HG03469 (cell line): ENCODE results near the gene HEPHL1.
"Not testable (repeated sequence)": the region's sequence is repeated elsewhere in the genome, so short reads cannot be mapped to it uniquely, and the experiment has no call there.

ENCODE experiments used
- ATAC-seq: cut with Tn5 transposase; IDR thresholded peaks from one replicate; pipeline ENCODE4 v1.9.1; 2021; ENCODE audit warnings: mild to moderate bottlenecking, moderate library complexity, moderate number of reproducible peaks; ENCODE audit not compliant: unreplicated experiment

HEPHL1 gene, protein sequence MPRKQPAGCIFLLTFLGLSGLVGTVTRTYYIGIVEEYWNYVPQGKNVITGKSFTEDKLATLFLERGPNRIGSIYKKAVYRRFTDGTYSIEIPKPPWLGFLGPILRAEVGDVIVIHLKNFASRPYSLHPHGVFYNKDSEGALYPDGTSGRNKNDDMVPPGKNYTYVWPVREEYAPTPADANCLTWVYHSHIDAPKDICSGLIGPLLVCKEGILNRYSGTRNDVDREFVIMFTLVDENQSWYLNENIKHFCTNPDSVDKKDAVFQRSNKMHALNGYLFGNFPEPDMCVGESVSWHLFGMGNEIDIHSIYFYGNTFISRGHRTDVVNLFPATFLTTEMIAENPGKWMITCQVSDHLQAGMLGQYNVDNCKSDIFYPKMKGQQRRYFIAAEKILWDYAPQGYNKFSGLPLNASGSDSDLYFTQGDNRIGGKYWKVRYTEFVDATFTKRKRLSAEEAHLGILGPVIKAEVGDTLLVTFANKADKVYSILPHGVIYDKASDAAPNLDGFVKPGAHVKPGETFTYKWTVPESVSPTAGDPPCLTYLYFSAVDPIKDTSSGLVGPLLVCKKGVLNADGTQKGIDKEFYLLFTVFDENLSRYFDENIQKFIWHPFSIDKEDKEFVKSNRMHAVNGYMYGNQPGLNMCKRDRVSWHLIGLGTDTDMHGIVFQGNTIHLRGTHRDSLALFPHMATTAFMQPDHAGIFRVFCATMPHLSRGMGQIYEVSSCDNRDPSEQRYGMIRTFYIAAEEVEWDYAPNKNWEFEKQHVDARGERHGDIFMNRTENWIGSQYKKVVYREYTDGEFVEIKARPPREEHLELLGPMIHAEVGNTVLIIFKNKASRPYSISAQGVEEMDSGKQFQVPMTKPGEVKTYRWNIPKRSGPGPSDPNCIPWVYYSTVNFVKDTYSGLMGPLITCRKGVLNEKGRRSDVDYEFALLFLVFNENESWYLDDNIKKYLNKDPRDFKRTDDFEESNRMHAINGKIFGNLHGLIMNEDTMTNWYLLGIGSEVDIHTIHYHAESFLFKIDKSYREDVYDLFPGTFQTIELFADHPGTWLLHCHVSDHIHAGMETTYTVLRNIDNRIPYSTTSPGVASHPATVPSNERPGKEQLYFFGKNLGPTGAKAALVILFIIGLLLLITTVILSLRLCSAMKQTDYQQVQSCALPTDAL

GRCh38 chr11:94020777-94021481 is at the start of gene HEPHL1:
TSS of gene HEPHL1 (plus strand) at chr11:94021354. CDS start at chr11:94021369, 15 bp downstream.
- ATAC-seq = no peak

DNA sequence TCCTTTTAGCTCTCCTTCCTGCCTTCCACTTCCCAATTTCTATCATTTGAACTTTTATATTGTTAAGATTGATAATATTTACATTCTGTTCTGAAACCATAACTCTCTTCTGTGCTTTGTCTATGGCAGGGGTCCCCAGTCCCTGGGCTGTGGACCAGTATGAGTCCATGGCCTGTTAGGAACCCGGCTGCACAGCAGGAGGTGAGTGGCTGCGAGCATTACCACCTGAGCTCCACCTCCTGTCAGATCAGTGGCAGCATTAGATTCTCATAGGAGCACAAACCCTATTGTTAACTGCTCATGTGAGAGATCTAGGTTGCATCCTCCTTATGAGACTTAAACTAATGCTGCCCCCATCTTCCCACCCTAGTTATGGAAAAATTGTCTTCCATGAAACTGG is 48.4 kb upstream of the HEPHL1 start:
- no peak for ATAC-seq

DNA sequence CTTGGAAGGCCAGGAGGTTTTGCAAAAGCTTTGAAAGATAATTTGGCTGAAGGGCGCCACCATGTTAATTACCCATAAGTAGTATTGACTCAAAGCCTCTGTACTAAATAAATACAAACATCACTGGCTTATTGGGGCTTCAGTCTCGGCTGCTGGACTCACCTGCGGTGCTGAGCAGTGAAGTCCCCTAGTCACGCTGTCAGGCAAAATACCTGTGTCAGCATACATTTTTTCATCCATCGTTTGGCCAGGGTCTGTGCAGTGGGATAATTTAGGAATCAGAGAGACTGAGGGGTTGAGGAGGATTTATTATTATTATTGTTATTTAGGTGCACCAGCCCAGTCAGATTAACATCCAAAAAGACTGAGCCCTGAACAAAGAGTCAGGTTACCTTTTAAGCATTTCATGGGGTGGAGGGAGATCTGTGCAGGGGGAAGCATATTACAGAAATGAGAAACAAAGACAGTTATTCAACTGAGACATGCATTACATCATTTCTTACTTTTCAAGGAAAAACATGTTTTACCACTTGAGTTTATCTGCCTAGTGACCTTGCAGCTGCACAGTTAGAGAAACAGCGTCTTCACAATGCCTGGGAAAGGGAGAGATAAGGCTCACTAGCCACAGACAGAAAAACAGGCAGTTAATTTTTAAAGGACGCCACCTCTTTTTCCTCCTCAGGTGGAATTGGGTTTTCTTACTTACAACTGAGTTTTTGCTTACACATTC is 47.7 kb upstream of the HEPHL1 start:
- not testable (repeated sequence) for ATAC-seq

DNA sequence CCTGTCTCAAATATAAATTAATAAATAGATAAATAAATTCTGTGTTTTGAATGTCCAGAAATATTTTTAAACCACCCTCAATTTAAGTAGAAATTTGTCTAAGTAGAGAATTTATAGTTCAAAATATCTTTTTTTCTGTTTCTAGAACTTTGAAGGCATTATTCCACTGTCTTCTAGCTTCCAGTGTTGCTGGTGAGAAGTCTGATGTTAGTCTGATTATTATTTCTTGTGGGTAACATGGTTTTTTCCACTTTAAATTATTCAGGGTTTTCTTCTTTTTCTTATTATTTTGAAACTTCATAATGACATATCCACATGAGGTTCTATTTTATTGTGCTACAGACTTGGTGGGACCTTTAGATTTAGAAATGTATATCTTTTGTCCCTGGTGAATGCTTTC is 46.4 kb upstream of the HEPHL1 start:
- no peak for ATAC-seq

- not testable (repeated sequence) for ATAC-seq
Measured at GRCh38 chr11:93976577-93977254, 44.4 kb upstream of the HEPHL1 start.

GRCh38 chr11:93983542-93984195 is 37.5 kb upstream of the HEPHL1 start:
- ATAC-seq = no peak

- no peak for ATAC-seq
Measured at GRCh38 chr11:93984196-93984567, 37.0 kb upstream of the HEPHL1 start.

GRCh38 chr11:93984936-93985335 is 36.2 kb upstream of the HEPHL1 start:
- no peak for ATAC-seq

DNA sequence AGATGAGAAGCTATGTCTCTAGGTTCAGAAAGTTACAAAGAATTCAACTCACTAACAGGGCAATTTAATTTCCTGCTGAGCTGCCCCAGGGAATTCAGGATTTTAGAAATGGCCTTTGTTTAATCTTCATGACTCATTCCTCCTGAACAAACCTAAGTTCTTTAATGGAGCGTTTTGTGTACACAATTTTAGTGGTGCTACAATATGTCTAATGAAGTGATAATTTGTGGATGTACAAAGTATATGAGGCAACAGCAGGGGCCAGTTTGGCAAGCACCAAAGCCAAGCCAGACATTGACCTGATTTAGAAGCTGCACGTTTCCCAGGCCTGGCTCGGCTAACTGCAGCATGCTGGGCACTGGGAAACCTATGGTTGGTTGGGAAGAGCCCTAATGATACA is 34.4 kb upstream of the HEPHL1 start:
- ATAC-seq = no peak

DNA sequence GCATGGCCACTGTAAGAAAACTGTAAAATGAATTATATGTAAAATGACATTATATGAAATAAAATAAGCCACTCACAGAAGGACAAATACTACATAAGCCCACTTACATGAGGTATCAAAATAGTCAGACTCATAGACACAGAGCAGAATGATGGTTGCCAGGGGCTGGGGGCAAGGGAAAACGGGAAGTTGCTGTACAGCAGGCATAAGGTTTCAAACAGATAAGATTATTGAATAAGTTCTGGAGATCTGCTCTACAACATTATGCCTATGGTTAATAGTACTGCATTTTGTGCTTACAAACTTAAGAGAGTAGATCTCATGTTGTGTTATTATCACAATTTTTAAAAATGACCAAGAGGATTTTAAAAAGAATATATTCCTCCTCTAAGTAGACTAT is 32.7 kb upstream of the HEPHL1 start:
- no peak for ATAC-seq

DNA sequence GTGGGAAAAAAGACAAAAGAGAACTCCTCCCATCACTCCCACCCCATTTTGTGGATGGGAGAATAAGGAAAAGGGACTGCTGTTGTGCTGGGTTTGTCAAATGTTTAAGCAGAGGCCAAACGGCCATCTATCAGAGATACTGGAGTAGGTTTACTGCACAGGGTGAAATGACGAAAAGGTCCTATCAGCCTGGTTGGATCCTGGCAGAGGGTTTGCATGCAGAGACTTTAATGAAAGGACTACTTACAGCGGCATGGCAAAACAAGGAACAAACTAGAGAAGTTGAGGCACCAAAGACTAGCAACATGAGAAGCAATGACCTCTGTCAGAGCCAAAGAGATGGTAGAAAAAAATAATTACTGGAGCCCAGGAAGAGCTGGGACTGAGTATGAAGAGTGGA is 32.2 kb upstream of the HEPHL1 start:
- no peak for ATAC-seq

DNA sequence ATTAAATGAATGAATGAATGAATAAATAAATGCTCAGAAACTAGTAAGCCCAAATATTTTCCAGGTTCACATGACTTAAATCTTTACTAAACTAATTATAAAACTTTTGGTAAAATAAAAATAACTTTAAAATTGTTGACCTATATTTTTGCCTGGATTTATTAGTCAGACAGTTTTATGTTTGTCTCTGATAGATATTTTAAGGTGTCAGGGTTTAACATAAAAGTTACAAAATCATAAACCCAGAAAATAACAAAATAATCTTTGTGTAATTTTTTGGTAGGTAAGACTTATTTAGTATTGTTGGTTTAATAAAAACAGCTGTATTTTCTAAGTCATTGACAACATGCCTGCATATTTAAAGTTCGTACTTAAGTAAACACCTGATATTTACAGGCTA is 27.4 kb upstream of the HEPHL1 start:
- no peak for ATAC-seq

- no peak for ATAC-seq
Measured at GRCh38 chr11:93997741-93998140, 23.4 kb upstream of the HEPHL1 start.

DNA sequence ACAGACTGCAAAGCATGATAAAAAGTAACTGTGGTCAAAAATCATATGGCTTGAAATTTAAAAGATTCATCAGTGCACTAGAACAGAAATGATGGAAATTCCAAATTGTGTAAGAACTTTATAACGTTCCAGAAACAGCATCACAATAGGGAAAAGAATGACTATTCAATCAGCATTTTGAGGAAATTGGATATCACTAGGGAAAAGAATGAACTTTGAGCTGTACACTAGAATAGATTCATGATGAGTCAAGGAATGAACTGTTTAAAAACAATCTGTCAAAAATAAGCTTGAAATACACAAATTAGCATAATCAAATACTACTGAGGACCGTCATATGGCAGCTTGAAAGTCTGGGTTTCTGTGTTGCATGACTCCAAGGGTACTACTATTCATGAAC is 20.5 kb upstream of the HEPHL1 start:
- ATAC-seq = no peak

DNA sequence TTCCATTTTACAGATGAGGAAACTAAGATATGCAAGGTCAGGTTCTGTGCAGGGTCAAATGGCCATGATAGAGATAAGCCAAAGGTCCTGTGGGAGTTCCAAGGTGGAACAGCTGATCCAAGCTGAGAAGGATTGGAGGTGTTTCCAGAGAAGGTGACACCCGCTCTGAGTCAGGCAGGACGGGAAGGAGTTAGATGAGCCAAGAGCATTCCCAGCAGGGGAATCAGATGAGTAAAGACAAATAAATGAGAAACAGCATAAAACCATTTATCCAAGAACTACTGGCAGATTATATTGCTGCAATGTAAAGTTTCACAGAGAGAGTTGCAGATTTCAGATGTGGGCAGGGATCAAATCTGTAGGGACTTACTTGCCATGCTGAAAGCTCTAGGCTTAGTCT is 18.9 kb upstream of the HEPHL1 start:
- no peak for ATAC-seq

DNA sequence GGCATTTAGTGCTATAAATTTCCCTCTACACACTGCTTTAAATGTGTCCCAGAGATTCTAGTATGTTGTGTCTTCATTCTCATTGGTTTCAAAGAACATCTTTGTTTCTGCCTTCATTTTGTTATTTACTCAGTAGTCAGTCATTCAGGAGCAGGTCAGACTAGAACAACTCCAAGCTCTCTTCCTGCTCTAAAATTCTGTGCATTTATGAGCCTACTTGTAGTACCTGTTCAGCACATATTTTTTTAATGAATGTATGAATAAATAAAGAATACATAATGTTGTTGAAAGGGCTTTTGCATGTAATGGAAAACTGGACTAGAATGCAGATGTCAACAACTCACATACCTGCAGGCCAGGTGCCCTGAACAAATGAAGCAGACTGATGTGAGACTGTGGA is 13.7 kb upstream of the HEPHL1 start:
- ATAC-seq = no peak

- ATAC-seq = no peak
Measured at GRCh38 chr11:94007906-94008305, 13.2 kb upstream of the HEPHL1 start.

GRCh38 chr11:94010136-94010535 is 11.0 kb upstream of the HEPHL1 start:
- no peak for ATAC-seq

DNA sequence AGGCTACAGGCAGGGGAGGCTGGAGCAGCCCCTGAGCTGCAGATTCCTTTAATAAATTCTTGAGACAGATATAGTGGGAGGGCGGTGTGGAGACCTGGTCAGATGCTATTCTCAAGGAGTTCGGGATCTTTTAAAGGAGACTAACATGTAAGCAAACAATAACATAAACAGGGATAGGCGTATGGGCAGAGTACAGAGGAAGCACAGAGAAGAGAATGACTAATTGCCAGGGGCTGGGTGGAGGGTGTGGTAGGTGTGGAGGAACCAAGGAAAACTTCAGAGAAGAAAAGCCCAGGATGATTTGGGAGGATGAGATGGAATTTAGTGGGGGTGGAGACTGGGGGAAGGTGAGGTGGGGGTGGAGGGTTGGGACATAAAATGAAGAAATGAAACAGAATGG is 9.7 kb upstream of the HEPHL1 start:
- no peak for ATAC-seq
